HG03558 (cell line): ENCODE measurements around the gene HINT1.
"Not testable (repeated sequence)": the region's sequence is repeated elsewhere in the genome, so short reads cannot be mapped to it uniquely, and the experiment has no call there.

Source experiments
- ATAC-seq: cut with Tn5 transposase; IDR thresholded peaks from one replicate; pipeline ENCODE4 v1.9.1; 2021; ENCODE audit warnings: moderate number of reproducible peaks; ENCODE audit not compliant: unreplicated experiment; ENCODE audit errors: extremely low read depth

Gene HINT1

GRCh38 chr5:131171276-131171810 is 6.3 kb upstream of the HINT1 start:
- ATAC-seq = no peak

DNA sequence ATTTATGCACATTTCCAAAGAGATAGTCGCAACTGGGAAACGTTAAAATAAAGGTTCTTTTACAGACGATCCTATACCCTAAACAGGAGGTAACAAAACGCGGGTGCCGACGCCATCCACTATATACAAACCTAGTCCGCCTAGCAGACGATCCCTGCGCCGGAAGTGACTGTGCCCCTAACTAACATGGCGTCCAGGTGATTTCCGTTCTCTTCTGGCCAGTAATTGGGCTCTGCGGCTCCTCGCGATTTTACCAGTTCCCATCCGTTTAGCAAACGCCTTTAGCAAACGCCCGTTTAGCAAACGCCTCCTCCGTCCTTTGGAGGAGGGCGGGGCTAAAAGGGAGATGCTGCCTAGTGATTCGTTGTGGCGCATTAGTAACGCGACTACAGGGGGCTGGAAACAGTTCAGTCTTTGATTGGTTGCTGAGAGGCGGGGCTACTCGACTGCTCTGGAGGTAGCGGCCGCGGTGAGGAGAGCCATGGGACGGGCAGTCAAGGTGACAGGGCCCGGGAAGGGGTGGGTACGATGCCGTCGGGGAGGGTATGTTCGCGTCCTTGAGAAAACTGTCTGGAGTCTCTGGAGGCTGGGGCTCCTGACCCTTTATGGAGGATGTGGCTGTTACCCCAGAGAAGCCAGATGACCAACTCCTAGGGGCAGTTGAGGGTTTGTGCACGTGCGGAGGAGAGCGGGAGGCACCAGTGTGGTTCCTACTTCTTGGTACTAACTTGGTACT is 5.7 kb upstream of the HINT1 start, which contains the start of gene LYRM7:
Gene LYRM7 (plus strand): TSS at position 405 of the 736 bp plus-strand sequence. CDS start 77 bp downstream, at position 482.
- ATAC-seq = peak; percentile 94

DNA sequence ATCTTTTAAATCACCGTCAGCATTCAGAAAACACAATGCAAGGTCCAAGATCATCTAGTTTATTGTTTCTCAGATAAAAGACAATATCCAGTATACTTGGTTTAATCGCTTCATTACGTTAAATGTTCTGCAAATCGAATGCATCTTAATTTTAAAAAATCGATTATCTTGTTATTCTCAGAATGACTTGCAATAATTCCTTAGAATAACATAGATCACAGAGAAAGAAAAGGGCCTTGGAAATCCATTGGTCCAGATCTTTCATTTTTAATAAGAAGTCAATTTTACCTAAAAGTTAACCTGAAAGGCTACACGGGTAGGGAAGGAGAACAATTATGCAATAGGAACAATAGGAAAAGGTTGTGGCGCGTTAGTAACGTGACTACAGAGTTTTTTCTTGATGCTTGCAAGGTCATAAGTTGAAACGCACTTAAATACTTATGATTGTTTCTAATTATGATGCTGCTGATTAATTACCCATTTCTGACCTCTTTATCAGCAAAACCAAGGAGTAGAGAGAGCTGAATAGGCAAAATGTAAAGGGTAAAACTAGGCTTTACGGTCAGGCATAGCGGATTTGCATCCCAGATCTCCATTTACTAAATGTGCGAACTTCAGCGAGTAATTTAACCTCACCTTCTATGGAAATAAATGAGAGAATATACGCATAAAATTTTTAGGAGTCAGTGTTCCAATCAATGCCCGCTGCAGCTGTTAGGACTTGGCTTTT is 4.9 kb upstream of the HINT1 start:
- ATAC-seq = no peak

DNA sequence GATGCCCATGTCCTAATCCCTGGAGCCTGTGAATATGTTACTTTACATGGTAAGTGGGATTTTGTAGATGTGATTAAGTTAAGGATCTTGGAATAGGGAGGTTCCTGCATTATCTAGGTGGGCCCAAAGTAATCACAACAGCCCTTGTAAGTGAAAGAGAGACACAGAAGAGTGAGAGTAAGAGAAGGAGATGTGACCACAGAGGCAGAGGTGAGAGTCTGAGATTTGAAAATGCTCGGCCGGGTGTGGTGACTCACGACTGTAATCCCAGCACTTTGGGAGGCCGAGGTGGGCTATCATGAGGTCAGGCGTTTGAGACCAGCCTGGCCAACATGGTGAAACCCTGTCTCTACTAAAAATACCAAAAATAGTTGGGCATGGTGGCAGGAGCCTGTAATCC is 2.6 kb upstream of the HINT1 start:
- no peak for ATAC-seq

- ATAC-seq = peak; percentile 41
These were observed 601 bp downstream of the HINT1 start for GRCh38 chr5:131164191-131165118.

GRCh38 chr5:131163276-131164119 is 1.6 kb downstream of the HINT1 start:
- no peak for ATAC-seq

DNA sequence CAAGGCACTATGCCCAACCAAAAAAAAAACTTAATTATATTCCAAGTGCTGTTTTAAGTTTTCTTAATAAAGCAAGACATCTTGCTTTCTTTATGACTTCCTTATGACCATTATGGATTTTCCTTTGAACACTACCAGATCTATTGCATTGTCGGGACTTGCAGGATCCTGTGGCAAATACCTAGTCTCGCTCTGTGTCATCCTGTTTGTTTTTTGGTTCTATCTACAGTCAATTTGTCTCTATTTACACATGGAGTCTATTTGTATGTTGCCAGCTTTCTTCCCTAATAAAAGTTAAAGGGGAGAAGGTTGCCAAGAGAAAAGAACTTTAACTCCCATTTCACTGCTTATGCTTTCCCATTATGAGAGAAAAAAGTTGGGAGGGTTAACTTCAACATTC is 4.9 kb downstream of the HINT1 start:
- no peak for ATAC-seq

DNA sequence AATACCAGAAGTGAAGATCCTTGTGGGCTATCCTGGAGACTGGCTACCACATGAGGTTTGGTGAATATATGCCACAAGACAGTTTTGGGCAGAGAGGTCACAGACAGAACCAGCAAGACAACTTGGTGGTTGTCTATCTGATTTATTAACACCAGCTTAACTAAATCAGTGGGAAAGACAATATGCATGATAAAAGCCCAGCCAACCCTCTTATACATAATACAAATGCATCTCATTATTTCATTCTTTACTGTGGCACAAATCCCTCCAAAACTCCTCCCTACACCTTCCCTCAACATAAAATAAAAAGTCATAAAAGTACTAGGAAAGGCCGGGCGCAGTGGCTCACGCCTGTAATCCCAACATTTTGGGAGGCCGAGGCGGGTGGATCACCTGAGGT is 8.1 kb downstream of the HINT1 start:
- no peak for ATAC-seq

GRCh38 chr5:131156385-131156784 is 8.7 kb downstream of the HINT1 start:
- no peak for ATAC-seq

DNA sequence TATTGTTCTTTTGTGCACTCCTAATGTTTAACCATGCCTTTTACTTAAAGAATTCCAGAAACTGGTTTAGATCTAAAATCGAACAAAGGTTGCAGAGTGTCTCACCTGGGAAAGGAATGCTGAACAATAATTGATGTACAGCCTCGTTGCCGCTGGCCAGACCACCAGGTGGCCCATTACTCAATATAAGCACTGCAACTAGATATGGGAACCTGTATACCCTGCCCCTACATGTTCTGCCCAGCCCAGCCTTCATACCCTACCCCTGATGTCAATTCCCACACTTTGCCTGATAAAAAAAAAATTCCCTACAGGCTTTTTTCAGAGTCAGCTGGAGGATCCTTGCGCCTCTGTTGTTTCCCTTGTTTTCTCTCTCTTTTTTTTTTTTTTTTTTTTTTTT is 13.8 kb downstream of the HINT1 start:
- ATAC-seq = no peak

DNA sequence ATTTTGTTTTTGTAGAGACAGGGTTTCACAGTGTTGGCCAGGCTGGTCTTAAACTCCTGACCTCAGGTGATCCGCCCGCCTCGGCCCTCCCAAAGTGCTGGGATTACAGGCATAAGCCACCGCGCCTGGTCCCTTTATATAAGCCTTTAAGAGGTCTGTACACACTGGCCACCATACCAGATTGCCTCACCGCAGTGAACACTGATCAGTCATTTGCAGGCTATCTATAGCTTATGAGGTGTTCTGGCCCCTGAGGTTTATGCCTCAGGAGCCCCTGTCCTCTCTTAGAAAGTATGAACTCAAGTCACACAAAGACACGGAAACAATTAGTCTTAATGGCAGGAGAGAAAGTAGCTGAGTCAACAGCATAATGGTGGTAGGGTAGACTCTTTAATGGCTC is 14.6 kb downstream of the HINT1 start:
- no peak for ATAC-seq

- ATAC-seq = no peak
These were observed 16.2 kb downstream of the HINT1 start for GRCh38 chr5:131148835-131149234.

GRCh38 chr5:131147258-131147657 is 17.8 kb downstream of the HINT1 start:
- ATAC-seq = no peak

- no peak for ATAC-seq
These were observed 22.0 kb downstream of the HINT1 start for GRCh38 chr5:131142970-131143617.

DNA sequence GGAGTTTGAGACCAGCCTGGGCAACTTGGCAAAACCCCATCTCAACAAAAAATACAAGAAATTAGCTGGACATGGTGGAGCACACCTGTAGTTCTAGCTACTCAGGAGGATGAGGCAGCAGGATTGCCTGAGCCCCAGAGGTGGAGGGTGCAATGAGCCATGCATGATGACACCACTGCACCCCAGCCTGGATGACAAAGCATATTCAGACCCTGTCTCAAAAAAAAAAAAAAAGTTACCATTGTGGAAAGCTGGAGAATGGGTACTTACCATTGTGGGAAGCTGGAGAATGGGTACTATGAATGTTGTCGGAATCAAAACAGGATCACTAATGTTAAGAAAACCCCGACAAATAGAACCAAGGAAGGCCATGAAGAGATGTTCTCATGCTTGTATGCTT is 25.7 kb downstream of the HINT1 start:
- ATAC-seq = no peak

DNA sequence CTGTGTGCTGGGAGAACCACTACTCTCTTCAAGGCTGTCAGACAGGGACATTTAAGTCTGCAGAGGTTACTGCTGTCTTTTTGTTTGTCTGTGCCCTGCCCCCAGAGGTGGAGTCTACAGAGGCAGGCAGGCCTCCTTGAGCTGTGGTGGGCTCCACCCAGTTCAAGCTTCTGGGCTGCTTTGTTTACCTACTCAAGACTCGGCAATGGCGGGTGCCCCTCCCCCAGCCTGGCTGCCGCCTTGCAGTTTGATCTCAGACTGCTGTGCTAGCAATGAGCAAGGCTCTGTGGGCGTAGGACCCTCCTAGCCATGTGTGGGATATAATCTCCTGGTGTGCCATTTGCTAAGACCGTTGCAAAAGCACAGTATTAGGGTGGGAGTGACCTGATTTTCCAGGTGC is 26.6 kb downstream of the HINT1 start:
- not testable (repeated sequence) for ATAC-seq

GRCh38 chr5:131133091-131133490 is 32.0 kb downstream of the HINT1 start:
- not testable (repeated sequence) for ATAC-seq

DNA sequence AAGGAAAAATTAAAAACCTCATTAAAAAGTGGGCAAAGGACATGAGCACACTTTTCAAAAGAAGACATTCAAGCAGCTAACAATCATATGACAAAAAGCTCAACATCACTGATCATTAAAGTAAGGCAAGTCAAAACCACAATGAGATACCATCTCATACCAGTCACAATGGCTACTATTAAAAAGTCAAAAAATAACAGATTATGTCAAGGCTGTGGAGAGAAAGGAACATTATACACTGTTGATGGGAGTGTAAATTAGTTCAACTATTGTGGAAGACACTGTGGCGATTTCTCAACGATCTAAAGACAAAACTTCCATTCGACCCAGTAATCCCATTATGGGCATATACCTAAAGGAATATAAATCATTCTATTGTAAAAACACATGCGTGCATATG is 35.8 kb downstream of the HINT1 start:
- ATAC-seq = no peak

DNA sequence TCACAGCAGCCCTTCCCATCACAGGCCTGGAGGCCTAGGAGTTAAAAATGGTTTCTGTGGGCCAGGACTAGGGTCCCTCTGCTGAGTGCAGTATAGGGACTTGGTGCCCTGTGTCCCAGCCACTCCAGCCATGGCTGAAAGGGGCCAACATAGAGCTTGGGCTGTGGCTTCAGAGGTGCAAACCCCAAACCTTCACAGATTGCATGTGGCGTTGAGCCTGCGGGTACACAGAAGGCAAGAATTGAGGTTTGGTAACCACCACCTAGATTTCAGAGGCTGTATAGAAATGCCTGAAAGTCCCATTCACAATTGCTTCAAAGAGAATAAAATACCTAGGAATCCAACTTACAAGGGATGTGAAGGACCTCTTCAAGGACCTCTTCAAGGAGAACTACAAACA is 37.8 kb downstream of the HINT1 start:
- ATAC-seq = not testable (repeated sequence)
